HepG2 (cell line): Measurements from ENCODE around the gene MS4A6A. TPM values are rescaled to one million over a fixed set of nuclear protein-coding genes. Genes with fewer than 3 reads are reported as not detected.

ENCODE experiments used
- CCDC6 ChIP-seq: sonication (generic); formaldehyde crosslinking; IDR thresholded peaks from 2 replicates; pipeline ENCODE4 v1.8.1; 2022; ENCODE audit warnings: mild to moderate bottlenecking, missing genetic modification reagents, moderate library complexity
- EZH2 ChIP-seq: conservative IDR thresholded peaks from 2 replicates; pipeline ENCODE4 v1.6.1; 2012; ENCODE audit warnings: mild to moderate bottlenecking, low read depth, low read length, moderate library complexity
- GATAD2A ChIP-seq: IDR thresholded peaks from 2 replicates; pipeline ENCODE4 v1.6.1; 2016
- HNRNPLL ChIP-seq: fragments of 200-400 bp; formaldehyde crosslinking; IDR thresholded peaks from 2 replicates; pipeline ENCODE4 v1.6.1; 2017; ENCODE audit warnings: mild to moderate bottlenecking, low read depth, low read length; ENCODE audit not compliant: poor library complexity, severe bottlenecking
- JARID2 ChIP-seq: sonication (generic); formaldehyde crosslinking; IDR thresholded peaks from 2 replicates; pipeline ENCODE4 v1.8.1; 2023; ENCODE audit warnings: missing genetic modification reagents, inconsistent platforms; ENCODE audit not compliant: insufficient replicate concordance
- MIXL1 ChIP-seq: IDR thresholded peaks from 2 replicates; pipeline ENCODE4 v1.6.1; 2016
- NPAS2 ChIP-seq: sonication (generic); formaldehyde crosslinking; IDR thresholded peaks from 2 replicates; pipeline ENCODE4 v1.8.0; 2022; ENCODE audit warnings: mild to moderate bottlenecking, missing genetic modification reagents, borderline replicate concordance
- SMC3 ChIP-seq: IDR thresholded peaks from 2 replicates; pipeline ENCODE4 v1.6.1; 2011; ENCODE audit warnings: low read length, improper control_type of control experiment
- STAG1 ChIP-seq: sonication (generic); formaldehyde crosslinking; IDR thresholded peaks from 2 replicates; pipeline ENCODE4 v1.4.0; 2020; ENCODE audit warnings: missing genetic modification reagents
- TCF12 ChIP-seq, 2 experiments: fragments of 450-650 bp in 1 of 2; sonication (generic) in 1 of 2; formaldehyde crosslinking in 1 of 2; IDR thresholded peaks; 2 replicates each; pipeline versions ENCODE4 v1.6.1 to v1.8.0; 2017 to 2022; ENCODE audit warnings: antibody characterized with exemption in 1 of 2, mild to moderate bottlenecking in 1 of 2, missing genetic modification reagents in 1 of 2, moderate library complexity in 1 of 2
- THAP11 ChIP-seq: IDR thresholded peaks from 2 replicates; pipeline ENCODE4 v1.6.1; 2016; ENCODE audit warnings: missing biosample characterization, missing genetic modification reagents
- TOE1 ChIP-seq: sonication (generic); formaldehyde crosslinking; IDR thresholded peaks from 2 replicates; pipeline ENCODE4 v1.4.0; 2020; ENCODE audit warnings: mild to moderate bottlenecking, missing genetic modification reagents
- ZBTB8A ChIP-seq: sonication (generic); formaldehyde crosslinking; IDR thresholded peaks from 2 replicates; pipeline ENCODE4 v1.4.0; 2020; ENCODE audit warnings: mild to moderate bottlenecking, low read depth, missing genetic modification reagents, borderline replicate concordance
- ZFX ChIP-seq: sonication (generic); formaldehyde crosslinking; IDR thresholded peaks from 2 replicates; pipeline ENCODE4 v1.4.0; 2020; ENCODE audit warnings: mild to moderate bottlenecking, low read depth, missing genetic modification reagents, moderate library complexity
- ZNF326 ChIP-seq: sonication (generic); formaldehyde crosslinking; IDR thresholded peaks from 2 replicates; pipeline ENCODE4 v1.4.0; 2020; ENCODE audit warnings: missing genetic modification reagents, borderline replicate concordance
- ZNF333 ChIP-seq: sonication (generic); formaldehyde crosslinking; IDR thresholded peaks from 2 replicates; pipeline ENCODE4 v1.4.0; 2020; ENCODE audit warnings: mild to moderate bottlenecking, missing genetic modification reagents, borderline replicate concordance
- ZNF382 ChIP-seq: sonication (generic); formaldehyde crosslinking; IDR thresholded peaks from 2 replicates; pipeline ENCODE4 v1.5.0; 2020; ENCODE audit warnings: missing genetic modification reagents, mild to moderate bottlenecking, borderline replicate concordance
- ZNF468 ChIP-seq: sonication (generic); formaldehyde crosslinking; IDR thresholded peaks from 2 replicates; pipeline ENCODE4 v1.8.0; 2022; ENCODE audit warnings: mild to moderate bottlenecking, moderate library complexity, missing genetic modification reagents
- ZNF619 ChIP-seq: sonication (generic); formaldehyde crosslinking; IDR thresholded peaks from 2 replicates; pipeline ENCODE4 v1.4.0; 2020; ENCODE audit warnings: mild to moderate bottlenecking, missing genetic modification reagents
- ZNF766 ChIP-seq: sonication (generic); formaldehyde crosslinking; IDR thresholded peaks from 2 replicates; pipeline ENCODE4 v1.5.0; 2020; ENCODE audit warnings: missing genetic modification reagents, borderline replicate concordance
- ZNF782 ChIP-seq: sonication (generic); formaldehyde crosslinking; IDR thresholded peaks from 2 replicates; pipeline ENCODE4 v1.4.0; 2020; ENCODE audit warnings: missing genetic modification reagents, mild to moderate bottlenecking, borderline replicate concordance
- polyA plus RNA-seq, 8 experiments: library from polyadenylated mRNA; depleted of rRNA in 3 of 8; stranded (reverse) in 7 of 8; unstranded in 1 of 8; fragments of >200 nt; fragmentation: Illumina TruSeq in 4 of 8; extraction: Trizol in 4 of 8; gene quantifications; 2 replicates each; pipeline versions ENCODE4 v1.2.1 to v1.2.3, GENCODE V29; 2011 to 2016; ENCODE audit warnings: low read depth in 4 of 8, missing spikeins in 1 of 8, mixed read lengths in 1 of 8; ENCODE audit not compliant: insufficient read depth in 1 of 8
- total RNA-seq, 5 experiments: library from RNA; depleted of rRNA; stranded (reverse); fragments of >200 nt; fragmentation: Illumina TruSeq; extraction: Trizol; gene quantifications; 2 replicates each; pipeline ENCODE4 v1.2.3, GENCODE V29; 2016; ENCODE audit warnings: low read depth in 1 of 5
- TF ChIP-seq, protein P1 (sequence below): sonication (generic); formaldehyde crosslinking; IDR thresholded peaks from 2 replicates; pipeline ENCODE4 v1.4.0; 2020; ENCODE audit warnings: low read depth, mild to moderate bottlenecking, missing genetic modification reagents
- TF ChIP-seq, protein P2 (sequence below): IDR thresholded peaks from 2 replicates; pipeline ENCODE4 v1.6.1; 2016; ENCODE audit warnings: mild to moderate bottlenecking
- TF ChIP-seq, protein P3 (sequence below): sonication (generic); formaldehyde crosslinking; IDR thresholded peaks from 2 replicates; pipeline ENCODE4 v1.4.0; 2020; ENCODE audit warnings: missing genetic modification reagents
- TF ChIP-seq, protein P4 (sequence below): sonication (generic); formaldehyde crosslinking; IDR thresholded peaks from 2 replicates; pipeline ENCODE4 v1.5.0; 2020; ENCODE audit warnings: mild to moderate bottlenecking, missing genetic modification reagents

The MS4A6A gene
- total and polyA plus RNA-seq, 2 of the 13 experiments (the other 11 are each of a cell fraction or from before 2014, with no cell fraction given), result not detected

DNA sequence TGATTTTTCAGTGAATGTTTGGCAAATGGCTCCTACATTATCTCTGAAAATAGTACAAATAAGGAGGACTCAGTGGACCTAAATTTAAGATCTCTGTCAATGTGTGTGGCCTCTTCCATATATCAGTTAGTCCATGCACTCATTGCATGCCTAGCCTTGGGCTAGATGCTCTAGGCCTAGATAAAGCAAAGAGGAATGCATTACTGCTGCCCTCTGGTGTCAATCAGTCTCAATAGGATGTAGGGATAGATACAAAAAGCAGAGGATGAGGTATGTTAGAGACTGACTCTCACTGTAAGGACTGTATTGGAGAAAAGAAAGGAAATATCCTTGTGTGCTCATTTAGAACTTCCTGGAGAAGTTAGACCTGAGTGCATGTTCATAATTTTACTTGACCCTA is 52.4 kb downstream of the MS4A6A start (continued):
- TF ChIP-seq HNRNPLL (no peak), GATAD2A (CRISPR knock-in tag) (0 out of 2 replicates have a peak, but pooled peaks have one; percentile 21), ZNF468 (CRISPR knock-in tag) (no peak), ZBTB8A (no peak), ZNF619 (CRISPR knock-in tag) (no peak), ZNF782 (CRISPR knock-in tag) (no peak), STAG1 (CRISPR knock-in tag) (peak; percentile 87), ZNF333 (CRISPR knock-in tag) (no peak), CCDC6 (no peak), NPAS2 (no peak), TCF12 (IDR thresholded peaks at IDR 0.05) (no peak), TCF12 (CRISPR knock-in tag; IDR thresholded peaks at IDR 0.05) (no peak), SMC3 (peak; percentile 88), EZH2 (no peak), ZNF382 (CRISPR knock-in tag) (no peak), THAP11 (CRISPR knock-in tag) (0 out of 2 replicates have a peak, but pooled peaks have one; percentile 23), ZNF326 (no peak), MIXL1 (no peak), JARID2 (no peak), ZNF766 (no peak), TOE1 (CRISPR knock-in tag) (no peak), ZFX (CRISPR knock-in tag) (0 out of 2 replicates have a peak, but pooled peaks have one; percentile 18)
- TF ChIP-seq, protein P1, sequence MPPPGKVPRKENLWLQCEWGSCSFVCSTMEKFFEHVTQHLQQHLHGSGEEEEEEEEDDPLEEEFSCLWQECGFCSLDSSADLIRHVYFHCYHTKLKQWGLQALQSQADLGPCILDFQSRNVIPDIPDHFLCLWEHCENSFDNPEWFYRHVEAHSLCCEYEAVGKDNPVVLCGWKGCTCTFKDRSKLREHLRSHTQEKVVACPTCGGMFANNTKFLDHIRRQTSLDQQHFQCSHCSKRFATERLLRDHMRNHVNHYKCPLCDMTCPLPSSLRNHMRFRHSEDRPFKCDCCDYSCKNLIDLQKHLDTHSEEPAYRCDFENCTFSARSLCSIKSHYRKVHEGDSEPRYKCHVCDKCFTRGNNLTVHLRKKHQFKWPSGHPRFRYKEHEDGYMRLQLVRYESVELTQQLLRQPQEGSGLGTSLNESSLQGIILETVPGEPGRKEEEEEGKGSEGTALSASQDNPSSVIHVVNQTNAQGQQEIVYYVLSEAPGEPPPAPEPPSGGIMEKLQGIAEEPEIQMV (CRISPR knock-in tag), result no peak
- TF ChIP-seq, protein P2, sequence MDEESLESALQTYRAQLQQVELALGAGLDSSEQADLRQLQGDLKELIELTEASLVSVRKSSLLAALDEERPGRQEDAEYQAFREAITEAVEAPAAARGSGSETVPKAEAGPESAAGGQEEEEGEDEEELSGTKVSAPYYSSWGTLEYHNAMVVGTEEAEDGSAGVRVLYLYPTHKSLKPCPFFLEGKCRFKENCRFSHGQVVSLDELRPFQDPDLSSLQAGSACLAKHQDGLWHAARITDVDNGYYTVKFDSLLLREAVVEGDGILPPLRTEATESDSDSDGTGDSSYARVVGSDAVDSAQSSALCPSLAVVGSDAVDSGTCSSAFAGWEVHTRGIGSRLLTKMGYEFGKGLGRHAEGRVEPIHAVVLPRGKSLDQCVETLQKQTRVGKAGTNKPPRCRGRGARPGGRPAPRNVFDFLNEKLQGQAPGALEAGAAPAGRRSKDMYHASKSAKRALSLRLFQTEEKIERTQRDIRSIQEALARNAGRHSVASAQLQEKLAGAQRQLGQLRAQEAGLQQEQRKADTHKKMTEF (CRISPR knock-in tag), result no peak
- TF ChIP-seq, protein P3, sequence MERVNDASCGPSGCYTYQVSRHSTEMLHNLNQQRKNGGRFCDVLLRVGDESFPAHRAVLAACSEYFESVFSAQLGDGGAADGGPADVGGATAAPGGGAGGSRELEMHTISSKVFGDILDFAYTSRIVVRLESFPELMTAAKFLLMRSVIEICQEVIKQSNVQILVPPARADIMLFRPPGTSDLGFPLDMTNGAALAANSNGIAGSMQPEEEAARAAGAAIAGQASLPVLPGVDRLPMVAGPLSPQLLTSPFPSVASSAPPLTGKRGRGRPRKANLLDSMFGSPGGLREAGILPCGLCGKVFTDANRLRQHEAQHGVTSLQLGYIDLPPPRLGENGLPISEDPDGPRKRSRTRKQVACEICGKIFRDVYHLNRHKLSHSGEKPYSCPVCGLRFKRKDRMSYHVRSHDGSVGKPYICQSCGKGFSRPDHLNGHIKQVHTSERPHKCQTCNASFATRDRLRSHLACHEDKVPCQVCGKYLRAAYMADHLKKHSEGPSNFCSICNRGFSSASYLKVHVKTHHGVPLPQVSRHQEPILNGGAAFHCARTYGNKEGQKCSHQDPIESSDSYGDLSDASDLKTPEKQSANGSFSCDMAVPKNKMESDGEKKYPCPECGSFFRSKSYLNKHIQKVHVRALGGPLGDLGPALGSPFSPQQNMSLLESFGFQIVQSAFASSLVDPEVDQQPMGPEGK (CRISPR knock-in tag), result no peak
- TF ChIP-seq, protein P4, sequence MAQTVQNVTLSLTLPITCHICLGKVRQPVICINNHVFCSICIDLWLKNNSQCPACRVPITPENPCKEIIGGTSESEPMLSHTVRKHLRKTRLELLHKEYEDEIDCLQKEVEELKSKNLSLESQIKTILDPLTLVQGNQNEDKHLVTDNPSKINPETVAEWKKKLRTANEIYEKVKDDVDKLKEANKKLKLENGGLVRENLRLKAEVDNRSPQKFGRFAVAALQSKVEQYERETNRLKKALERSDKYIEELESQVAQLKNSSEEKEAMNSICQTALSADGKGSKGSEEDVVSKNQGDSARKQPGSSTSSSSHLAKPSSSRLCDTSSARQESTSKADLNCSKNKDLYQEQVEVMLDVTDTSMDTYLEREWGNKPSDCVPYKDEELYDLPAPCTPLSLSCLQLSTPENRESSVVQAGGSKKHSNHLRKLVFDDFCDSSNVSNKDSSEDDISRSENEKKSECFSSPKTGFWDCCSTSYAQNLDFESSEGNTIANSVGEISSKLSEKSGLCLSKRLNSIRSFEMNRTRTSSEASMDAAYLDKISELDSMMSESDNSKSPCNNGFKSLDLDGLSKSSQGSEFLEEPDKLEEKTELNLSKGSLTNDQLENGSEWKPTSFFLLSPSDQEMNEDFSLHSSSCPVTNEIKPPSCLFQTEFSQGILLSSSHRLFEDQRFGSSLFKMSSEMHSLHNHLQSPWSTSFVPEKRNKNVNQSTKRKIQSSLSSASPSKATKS (CRISPR knock-in tag), result no peak
